ENCODE data around the gene C9orf152.

- TF ChIP-seq CSRNP3 (CRISPR knock-in tag; IDR thresholded peaks at IDR 0.05) (no peak), PATZ1 (CRISPR knock-in tag; IDR thresholded peaks at IDR 0.05; ENCODE audit: borderline replicate concordance) (no peak), ZNF8 (CRISPR knock-in tag; IDR thresholded peaks at IDR 0.05) (no peak), ZC3H10 (CRISPR knock-in tag; IDR thresholded peaks at IDR 0.05) (no peak), TOX (CRISPR knock-in tag; IDR thresholded peaks at IDR 0.05; ENCODE audit: borderline replicate concordance) (no peak), TSHZ2 (CRISPR knock-in tag; IDR thresholded peaks at IDR 0.05) (no peak), POU6F1 (CRISPR knock-in tag; IDR thresholded peaks at IDR 0.05; ENCODE audit: borderline replicate concordance, low read depth) (no peak), ZFP30 (CRISPR knock-in tag; IDR thresholded peaks at IDR 0.05) (no peak)
Observed at GRCh38 chr9:110241858-110242321, 33.9 kb upstream of the C9orf152 start.

Data from SK-N-SH treated with all-trans-retinoic acid at 6 μM for 48 hours (cell line).